ENCODE data around the gene GNAI2.
"Not testable (repeated sequence)": the region's sequence is repeated elsewhere in the genome, so short reads cannot be mapped to it uniquely, and the experiment has no call there.

GNAI2 gene

DNA sequence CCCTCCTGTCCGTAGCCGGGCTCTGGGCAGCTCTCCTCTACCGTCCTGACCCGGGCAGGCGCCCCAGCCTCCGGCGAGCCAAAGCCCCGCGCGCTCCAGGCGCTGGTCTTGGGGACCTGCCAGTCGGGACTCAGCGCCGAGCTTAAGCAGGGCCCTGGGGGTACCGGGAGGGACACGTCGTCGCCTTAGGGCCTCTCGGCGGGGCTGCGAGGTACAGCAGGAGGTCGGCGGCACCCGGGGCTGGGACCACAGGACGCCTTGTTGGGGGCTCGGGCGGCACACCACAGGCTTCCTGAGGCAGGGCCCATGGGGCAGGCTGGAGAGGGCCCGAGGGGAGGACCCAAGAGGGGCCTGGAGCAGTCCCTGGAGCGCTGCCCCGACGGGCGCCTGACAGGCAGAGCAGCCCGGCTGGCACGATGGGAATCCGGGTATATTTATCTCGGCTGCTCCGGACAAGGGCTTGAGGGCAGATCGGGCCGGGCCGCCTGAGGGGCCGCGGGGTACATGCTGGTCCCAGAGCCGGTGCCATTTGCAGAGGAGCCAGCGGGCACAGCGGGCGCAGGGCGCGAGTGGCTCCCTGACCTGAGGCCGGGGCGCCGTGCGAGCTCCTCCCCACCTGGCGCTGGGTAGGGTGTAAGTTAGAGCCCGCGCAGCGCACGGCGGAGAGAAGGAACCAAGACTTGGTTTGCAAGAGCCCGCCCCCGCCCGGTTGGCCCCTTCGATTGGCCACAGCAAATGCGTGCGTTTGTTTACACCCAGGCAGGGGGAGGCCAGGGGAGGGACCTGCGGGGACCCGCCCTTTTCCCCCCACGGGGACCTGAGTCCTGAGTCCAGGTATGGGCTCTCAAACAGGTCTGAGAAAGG is 30.4 kb upstream of the GNAI2 start:
- peak in 1 of 2 experiments; percentile 39 for DNase-seq

DNA sequence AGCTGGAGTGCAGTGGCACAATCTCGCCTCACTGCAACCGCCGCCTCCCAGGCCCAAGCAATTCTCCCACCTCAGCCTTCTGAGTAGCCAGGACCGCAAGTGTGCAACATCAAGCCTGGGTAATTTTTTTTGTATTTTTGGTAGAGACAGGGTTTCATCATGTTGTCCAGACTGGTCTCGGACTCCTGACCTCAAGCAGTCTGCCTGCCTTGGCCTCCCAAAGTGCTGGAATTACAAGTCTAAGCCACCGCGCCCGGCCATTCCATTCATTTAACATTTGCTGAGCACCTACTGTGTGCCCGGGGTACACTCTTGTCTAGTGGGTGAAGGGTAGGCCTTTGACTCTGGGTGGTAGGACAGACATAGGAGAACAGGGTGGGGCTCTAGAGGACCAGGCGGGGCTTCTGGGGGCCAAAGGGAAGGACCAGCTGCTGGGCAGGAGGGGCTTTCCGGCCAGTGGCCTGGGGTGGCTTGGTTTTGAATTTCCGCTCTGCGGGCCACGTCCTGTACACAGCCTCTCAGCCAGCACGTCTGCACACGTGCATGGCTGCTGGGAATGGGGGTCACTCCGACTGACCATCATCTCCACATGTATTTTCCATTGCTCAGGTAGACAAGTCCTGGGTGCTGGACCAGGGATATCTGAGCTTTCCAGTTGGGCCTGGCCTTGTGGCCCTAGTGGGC is 28.5 kb upstream of the GNAI2 start:
- no peak for DNase-seq

DNA sequence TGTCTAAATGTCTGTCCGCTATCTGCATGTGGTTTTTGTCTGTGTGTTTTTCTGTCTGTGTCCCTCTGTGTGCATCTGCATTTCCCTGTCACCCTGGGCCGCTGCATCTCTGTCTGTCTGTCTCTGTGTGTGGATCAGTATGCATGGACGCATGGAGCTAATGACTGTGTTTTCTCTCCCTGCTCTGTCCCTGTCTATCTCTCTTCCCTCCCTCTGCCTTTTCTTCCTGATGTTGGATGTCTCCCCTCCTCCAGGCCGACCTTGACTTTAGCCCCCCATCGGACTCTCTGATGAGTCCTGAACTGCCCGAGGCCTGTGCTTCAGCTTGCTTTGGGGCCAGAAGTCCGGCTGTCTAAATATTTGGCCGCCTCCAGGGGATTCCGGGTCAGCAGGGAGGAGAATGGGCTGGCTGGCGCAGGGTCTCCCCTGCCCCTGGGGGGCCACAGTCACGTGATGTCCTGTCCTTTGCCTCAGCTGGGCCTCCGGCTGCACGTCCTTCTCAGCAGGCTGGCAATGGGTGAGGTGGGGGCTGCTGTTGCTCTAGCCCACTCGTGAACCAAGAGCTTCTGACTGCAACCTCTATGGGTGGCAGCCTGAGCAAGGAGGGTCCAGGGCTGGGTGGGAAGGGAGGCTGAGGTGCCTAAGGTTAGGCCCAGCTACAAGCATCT is 27.2 kb upstream of the GNAI2 start:
- DNase-seq, result no peak

DNA sequence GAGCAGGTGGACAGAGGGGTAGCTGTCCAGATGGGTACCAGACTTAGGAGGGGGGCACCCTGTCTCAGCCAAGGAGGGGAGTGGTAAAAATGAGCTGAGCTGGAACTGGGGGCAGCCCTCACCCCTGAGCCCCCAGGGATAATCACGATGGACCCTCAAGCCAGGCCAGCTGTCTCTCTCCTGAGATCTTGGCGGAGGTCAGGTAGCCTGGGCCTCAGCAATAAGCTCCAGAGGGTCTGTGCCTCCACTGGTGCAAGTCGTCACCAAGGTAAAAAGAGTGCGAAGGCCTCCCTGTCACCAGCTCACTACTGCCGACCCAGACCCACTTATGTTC is 25.9 kb upstream of the GNAI2 start:
- DNase-seq, result no peak

DNA sequence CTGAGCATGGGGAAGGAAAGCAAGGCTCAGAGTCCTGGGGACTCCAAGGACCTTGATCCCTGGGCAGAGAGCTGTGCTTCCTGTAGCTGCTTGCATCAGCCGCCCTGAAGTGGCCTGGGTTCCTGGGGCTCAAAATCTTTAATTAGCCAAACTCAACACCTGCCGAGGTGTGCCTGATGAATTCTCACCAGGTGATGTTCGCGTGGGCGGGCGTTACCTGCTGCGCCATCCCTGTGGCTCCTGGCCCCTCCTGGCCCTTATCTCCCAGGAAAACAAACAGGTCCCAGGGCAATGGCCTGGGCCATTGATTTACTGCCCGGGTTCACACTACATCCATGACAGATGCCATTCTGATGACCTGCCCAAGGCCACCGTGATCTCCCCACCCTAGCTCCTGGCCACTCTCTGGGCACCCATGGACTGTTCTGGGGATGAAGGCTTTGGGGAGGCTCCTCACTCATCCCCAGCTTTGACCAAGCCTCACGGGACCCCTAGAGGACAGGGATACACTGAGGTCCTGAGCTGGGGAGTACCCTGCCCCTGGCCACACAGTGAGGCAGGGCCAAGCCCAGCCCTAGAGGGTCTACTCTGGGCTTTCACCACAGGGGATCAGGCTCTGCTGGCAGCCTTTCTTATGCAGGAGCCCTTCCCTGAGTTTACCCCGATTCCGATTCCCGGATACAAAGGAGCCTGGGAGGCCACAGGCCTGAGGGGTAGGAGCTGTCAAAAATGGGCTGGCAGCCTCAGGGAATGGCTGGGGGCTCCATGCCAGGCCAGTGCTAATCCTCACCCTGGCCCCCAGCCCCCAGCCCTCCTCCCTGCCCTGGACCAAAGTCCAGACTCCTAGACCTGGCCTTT is 25.3 kb upstream of the GNAI2 start:
- no peak for DNase-seq

DNA sequence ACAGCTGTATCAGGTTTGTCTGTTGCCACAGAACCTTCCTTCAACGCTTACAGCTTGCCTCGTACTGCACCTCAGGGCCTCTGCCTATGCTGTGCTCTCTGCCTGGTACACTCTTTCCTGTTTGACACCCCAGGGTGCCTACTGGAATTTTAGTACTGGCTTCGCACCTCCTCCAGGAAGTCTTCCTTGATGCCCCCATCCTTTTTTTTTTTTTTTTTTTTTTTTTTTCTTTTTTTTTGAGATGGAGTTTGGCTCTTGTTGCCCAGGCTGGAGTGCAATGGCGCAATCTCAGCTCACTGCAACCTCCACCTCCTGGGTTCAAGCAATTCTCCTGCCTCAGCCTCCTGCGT is 24.7 kb upstream of the GNAI2 start:
- DNase-seq, result not testable (repeated sequence)

DNA sequence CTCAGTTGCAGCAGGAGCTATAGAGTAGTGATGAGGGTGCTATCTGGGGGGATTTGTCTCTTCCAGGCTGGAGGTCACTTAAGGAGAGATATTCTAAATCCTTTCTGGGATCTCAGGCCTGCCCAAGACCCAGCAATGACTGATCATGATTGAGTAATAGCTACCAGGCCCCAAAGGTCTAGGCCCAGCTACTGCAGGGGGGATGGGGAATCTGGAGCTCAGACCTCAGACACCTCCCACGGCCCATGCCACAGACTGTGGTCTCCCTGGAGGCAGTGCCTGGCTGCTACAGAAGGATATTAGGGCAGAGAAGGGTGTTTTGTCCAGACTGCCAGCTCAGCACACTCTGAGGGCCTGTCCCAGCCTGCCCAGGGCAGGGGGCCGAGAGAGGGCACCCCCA is 24.1 kb upstream of the GNAI2 start:
- DNase-seq, result no peak

DNA sequence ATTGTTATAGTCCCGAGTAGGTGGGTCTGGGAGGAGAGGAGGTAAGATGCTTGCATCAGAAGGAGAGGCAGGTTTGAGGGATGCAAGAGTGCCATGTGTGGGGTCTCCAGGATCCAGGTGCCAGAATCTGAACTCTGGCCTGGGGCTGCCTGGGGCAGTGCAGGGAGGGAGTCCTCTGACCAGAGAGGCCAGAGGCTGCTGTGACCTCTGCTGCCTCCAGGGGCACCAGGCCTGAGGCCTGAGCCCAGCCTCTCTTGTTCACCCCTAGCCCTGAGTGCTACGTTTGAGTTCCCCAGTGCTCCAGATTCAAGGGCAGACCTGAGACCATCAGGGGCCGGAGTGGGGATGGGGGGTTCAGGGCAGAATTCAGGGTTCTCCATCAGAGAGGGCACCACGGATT is 23.5 kb upstream of the GNAI2 start:
- no peak for DNase-seq

DNA sequence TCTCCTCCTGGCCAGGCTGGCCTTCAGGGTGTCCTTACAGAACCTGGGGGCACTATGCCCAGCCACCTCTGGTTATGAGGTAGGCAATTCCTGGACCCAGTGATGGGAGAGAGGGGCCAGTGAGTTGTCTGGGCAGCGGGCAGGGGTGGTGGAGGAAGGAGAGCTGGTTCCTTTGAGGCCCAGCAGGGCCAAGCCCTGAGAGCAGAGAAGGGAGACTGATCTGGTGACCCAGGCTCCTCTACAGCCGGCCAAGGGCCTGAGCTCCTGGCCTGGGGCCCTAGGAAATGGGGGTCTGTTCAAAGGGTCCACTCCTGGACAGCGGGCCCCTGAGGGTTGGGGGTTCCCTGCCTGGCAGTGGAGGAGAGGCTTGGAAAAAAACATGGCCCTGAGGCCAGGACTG is 23.0 kb upstream of the GNAI2 start:
- DNase-seq, result no peak

DNA sequence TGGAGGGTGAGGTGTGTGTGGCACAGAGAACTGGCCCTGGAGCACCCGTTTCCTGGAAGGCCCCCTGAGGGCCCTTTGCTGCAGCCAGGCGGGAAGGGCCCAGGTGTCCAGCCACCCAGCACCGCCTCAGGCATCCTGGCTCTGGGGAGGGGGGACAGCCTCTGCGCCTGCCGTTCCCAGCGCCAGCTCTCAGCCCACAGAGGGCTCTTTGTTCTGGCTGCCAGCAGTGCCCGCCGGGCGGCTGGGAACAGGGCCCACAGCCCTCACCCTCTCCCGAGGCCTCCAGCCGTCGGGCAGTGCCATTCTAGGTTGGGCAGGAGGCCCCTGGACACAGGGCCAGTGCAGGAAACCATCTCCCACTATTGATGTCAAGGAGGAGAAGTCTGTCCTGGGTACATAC is 22.6 kb upstream of the GNAI2 start:
- DNase-seq, result no peak

DNA sequence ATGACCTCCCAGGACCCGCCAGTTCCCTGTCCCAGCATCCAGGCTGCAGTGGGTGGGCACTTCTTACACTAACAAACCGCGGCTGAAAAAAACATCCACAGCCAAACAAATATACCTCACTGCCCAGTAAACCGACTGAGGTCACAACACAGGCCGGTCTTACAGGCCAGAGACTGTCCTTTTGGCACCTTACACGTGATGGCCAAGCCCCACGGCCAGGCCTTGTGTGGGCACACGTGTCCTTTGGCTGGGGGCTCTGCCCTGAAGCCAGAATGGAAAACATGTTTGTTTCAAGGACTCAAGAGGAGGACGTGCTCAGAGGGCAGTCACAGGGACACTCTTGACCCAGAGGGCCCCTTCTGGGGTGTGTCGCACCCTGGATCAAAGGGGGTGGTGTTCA is 21.2 kb upstream of the GNAI2 start:
- DNase-seq, result no peak

DNA sequence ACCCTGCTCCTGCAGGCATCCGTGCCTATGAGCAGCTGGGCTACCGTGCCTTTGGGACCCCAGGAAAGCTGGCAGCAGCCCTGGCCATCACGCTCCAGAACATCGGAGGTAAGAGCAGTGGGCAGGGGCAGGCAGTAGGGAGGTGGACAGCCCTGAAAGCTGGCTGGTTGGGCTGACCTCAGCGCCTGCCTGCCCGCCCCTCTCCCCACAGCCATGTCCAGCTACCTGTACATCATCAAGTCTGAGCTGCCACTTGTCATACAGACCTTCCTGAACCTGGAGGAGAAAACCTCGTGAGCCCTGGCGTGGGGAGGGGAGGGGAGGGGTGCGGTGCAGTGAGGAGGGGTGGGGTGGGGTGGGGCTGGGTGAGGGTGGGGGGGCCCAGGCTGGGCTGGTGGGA is 20.5 kb upstream of the GNAI2 start:
- DNase-seq, result no peak

DNA sequence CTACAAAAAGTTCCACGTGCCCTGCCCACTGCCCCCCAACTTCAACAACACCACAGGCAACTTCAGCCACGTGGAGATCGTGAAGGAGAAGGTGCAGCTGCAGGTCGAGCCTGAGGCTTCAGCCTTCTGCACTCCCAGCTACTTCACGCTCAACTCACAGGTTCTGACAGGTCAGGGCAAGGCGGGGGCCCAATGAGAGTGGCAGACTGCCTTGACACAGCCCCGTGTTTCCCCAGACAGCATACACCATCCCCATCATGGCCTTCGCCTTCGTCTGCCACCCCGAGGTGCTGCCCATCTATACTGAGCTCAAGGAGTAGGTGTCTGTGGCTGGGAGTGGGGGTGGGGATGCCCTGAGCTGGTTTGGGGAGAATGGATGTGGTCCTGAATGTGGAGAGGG is 18.3 kb upstream of the GNAI2 start:
- no peak for DNase-seq

DNA sequence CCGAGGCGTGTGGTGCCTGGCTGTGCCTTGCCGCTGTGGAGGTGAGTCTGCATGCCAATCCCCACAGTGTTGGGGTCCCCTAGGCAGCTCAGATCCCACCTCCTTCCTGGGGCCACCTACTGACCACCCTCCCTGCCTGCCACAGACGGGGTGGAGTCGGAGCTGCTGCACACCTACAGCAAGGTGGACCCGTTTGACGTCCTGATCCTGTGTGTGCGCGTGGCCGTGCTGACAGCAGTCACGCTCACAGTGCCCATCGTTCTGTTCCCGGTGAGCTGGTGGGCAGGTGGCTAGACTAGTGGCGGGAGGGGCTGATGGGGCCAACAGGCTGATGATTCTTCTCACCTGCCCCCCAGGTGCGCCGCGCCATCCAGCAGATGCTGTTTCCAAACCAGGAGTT is 17.6 kb upstream of the GNAI2 start:
- DNase-seq, result no peak

DNA sequence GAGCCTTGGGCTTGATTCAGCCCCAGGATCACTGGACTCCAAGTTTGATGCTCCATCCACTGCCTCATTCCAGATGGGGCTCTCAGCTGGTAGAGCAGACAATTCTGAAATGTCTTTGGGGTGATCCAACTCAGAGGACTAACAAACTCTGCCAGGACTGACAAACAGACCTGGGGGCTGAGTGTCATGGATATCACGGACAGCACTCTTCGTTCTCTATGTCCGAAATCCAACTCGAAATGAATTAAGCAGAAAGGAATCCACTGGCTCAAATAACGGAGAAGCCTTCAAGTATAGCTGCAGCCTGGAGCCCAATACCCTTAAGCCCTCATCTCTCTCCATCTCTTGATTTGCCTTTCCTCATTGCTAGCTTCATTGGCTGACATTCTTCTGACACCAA is 16.7 kb upstream of the GNAI2 start:
- no peak for DNase-seq

DNA sequence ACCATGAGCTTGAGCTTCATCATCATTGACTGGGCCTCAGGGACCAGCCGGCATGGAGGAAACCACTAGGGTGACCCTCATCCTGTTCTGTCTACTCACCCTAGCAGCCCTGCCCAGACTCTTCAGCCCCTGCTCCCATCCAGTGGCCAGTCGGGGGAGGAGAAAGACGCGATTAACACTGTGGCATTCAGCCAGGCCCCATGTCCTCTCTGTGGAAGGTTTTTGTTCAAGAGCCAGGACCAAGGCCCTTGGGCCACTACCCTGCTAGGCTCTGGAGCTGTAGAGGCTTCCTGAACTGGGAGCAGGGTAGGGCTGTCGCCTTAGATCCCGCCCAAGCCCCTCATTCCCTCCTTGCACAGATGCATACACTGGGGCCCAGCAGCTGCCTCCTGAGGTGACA is 15.9 kb upstream of the GNAI2 start:
- no peak for DNase-seq

DNA sequence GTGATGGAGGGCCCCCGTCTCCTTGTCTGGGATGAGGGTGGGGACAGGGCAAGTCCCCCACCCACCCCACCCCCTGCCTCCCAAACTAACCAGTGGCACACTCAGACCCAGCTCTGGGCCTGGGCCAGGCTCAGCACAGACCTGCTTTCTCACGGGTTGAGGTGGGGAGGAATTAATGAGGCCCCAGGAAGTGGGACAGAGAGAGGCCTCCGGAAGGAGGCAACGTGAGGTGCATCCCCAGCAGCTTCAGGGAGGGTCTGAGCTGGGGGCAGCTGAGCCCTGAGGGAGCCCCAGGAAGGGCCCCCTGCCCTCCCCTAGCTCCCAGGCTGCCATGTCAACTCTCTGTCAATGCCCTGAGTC is 15.0 kb upstream of the GNAI2 start:
- no peak for DNase-seq

DNA sequence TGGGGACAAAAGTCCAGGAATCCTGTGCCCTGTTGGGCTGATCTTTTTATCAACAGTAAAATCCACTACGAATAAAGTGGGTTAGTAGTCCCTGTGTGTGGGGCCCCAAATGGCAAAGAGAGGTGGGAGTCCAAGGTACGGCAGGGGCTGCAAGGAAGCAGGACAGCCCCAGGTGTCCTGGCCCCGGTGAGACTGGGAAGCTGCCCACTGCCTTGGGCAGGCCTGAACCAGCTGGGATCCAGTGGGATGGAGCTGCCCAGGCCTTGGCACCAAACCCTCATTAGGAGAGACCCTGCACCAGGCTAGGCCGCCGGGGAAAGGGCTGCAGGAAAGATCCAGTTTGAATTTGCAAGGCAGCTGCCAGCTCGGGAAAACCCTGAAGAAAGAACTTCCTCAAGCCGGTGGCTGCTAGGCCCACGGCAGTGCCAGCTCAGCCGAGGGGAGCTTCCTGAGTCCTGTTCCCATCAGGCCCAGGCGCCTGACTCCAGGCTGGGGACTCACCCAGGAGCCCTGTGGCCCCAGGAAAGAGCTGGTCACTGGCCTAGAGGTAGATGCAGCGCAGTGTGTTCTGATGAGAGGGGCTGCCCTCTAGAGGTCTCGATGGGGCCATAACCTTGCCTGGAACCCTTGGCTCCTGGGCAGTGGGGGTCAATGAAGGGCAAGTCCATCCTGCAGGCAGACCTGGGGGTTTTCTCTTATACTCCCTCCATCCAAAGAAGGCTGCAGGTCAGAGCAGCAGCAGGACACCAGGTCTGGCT is 14.4 kb upstream of the GNAI2 start:
- DNase-seq, result no peak

DNA sequence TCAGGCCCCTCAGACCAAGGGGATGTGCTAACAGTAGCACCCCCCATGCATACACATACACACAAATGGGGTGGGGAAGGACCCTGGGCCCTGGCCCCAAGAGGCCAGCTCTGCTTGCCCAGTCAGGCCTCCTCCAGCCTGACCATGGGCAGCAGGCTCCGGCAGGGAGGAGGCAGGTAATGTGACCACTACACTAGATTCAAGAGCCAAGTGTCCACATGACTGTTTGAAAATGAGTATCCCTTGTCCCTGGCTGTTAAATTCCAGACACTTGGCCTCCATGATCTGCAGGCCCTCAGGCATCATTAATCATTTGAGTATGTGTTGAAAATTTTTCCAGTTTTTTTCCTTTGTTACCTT is 13.9 kb upstream of the GNAI2 start:
- no peak for DNase-seq

DNA sequence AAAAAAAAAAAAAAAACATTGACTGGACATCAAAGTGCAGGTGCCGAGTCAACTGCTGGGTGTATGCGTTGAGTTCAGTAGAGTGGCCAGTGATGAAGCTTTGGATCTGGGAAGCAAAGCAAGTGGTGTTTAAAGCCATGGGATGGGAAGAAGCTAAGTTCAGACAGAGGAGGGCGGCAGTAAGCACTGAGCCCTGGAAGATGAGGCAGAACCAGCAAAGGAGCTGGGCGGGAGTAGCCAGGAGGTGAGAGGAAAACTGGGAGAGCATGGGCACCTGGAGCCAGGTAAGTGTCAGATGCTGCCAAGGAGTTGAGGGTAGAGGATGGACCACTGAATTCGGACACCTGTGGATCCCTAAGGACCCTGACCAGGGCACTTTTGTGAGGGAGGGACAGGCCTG is 11.4 kb upstream of the GNAI2 start:
- no peak for DNase-seq

DNA sequence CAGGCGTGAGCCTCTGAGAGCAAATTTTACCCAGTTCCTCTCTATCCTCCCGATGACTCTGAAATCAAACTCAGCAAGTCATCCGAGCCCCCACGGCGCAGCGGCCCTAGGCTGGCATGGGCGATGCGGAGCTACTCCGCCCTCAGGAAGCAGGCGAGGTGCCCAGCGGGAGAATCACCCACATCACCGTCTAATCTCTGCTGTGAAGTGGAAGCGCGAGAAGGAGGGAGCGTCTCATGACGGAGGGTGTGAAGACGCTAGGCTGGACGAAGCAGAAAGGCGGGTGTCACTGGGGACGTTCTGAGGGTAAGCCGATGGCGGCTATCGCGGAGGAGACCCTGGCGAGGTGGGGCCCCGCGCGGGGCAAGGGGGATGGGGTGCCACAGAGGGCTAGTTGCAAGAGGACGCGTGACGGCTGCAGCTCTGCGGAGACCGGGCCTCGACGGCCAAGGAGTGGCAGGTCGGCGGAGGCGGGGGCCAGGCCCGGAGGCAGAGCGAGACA is 9.1 kb upstream of the GNAI2 start:
- DNase-seq, result peak in 1 of 2 experiments; percentile 34

DNA sequence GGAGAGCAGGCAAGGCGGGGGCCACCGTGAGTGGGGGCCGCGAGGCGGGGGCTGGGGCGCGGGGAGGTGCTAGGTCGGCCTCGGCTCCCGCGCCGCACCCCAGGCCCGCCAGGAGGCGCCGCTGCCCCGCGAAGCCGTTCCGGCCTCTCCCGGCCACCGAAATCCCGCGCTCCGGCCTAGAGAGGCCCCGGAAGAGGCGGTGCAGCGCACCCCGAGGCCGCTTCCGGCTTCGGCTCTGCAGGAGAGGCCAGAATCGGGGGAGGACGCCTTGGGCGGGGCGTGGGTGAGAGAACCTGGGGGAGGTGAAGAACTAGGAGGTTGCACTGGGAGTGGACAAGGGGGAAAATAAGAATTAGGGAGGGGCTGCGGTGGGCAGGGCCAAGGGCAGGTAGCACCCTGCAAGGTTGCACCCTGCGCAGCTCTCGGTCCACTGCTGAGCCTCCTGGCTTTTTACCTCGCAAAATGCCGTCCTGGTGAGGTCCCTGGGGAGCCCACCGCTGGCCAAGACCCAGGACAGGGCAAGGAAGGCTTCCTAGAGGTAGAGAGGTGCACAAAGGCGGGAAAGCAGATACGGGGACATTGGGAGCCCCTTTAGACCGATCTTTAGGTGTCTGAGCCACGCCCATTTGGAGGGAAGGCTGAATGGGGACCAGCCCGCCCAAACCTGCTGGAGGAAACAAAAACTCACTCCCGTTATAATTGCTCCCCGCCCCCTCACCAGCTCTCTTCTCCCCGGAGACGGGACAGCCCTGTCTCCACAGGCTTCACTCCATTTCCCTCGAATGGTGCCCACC is 8.4 kb upstream of the GNAI2 start:
- DNase-seq, result peak; percentile 85 to 89

Data from stimulated activated CD4-positive, alpha-beta T cell treated with anti-CD3 and anti-CD28 coated beads, Interleukin-4, amount 100 ng/mL, for 4 hours (primary cell).